HG03103 (cell line): ENCODE data around the gene TMEFF1.

Source experiments
- ATAC-seq: cut with Tn5 transposase; IDR thresholded peaks from one replicate; pipeline ENCODE4 v1.9.1; 2021; ENCODE audit warnings: low read depth; ENCODE audit not compliant: unreplicated experiment

The TMEFF1 gene

DNA sequence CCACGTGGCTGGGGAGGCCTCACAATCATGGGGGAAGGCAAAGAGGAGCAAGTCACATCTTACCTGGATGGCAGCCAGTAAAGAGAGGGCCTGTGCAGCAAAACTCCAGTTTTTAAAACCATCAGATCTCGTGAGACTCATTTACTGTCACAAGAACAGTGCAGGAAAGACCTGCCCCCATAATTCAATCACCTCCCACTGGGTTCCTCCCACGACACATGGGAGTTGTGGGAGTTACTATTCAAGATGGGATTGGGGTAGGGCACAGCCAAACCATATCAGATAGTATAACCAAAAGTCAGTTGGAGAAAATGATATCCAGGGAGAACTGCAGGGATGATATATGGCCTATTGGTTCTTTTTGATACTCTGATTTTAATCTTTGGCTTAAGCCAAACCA, 94.9 kb downstream of the TMEFF1 start:
- ATAC-seq = no peak

DNA sequence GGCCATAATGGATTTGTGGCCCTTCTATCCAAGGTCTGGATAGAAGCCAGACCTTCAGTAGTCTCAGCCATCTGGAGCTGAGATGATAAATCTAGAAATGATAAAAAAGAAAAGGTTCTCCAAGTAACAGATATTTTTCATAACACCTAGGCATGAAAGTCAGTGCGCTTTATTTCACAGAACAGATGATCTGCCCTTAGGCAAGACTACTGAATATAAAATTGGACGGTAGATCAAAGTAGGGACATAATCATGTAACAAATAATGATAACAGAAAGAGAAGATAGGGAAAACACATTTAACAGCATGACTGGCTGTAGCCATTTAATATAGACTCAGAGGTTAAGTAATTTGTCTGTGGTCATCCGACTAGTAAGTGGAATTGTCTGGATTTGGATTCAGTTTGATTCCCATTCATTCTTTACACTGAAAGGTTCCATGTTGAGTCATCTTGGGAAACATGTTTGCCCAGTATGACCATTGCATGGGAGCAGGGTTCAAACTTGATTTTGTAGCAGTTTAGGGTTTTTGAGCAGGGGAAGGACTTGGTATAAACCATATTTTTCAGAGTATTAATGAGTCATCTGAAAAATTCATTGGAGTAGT, 100.8 kb downstream of the TMEFF1 start:
- no peak for ATAC-seq

DNA sequence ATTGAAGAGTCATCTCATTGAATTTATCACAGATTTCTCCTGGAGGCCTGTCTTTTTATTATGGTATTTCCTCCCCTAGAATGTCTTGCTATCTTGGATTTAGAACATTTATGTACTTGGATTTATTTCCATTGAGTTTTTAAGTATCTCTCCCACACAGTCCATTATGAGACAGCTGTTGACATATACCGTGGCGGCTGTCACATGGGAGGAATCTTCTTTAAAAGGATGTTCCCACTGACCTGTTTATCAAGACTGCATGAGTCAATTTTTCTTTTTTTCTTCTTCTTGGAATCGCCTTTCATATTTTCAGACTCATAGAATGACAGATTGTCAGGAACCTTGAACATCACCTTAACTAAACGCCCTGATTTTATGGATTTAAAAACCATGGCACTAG, 102.1 kb downstream of the TMEFF1 start:
- no peak for ATAC-seq

DNA sequence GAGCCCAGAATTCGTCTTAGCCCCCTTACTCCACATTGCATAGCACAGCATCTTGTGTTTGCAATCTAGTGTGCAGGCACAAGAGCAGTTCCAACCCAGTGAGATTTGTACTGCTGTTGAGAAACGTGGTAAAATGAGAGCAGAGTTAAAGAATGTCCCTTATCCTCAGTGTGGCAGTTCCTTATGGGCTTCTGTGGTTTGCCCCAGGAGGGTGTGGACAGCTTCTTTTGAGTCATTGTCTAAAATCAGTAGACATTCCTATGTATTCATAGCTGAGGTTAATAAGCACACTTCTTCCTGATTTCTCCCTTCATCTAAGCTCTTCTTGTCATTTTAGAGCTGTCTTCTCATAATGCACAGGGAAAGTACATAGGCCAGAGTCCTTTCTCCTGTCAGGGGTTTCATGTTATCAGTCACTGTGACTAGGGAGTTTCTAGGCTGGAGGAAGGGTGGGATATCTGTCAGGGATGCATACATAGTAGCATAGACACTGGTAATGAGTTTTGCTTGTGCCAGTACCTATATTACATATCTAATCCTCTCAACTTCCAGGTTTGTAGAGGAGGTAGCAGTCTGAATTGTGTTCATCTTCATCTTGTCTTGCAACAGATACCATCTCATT, 102.9 kb downstream of the TMEFF1 start:
- no peak for ATAC-seq

DNA sequence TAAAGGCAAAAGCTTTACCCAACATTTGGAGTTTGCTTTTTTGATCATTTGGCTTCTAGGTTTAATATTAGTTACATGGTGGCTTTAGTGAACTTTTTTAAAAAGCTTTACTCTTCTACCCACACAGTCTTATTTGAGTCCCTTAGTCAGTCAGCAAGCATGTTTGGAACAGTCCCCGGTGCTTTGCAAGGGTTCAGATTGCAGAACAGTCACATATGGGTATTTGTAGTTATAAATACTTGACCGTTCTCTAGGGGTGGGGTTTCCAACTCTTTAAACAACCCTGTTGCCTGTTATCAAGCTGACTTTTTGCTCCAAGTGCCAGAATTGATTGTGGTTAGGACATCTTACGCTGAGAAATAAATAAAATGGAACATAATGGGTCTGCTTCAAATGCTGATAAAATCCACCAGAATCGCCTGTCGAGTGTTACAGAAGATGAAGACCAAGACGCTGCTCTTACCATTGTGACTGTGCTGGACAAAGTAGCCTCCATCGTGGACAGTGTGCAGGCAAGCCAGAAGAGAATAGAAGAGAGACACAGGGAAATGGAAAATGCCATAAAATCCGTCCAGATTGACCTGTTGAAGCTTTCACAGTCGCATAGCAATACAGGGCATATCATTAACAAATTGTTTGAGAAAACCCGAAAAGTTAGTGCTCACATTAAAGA, 105.0 kb downstream of the TMEFF1 start, which contains the start of gene CAVIN4:
Gene CAVIN4 (plus strand): TSS at position 304 of the 673 bp plus-strand sequence. CDS start 65 bp downstream, at position 369.
- no peak for ATAC-seq

DNA sequence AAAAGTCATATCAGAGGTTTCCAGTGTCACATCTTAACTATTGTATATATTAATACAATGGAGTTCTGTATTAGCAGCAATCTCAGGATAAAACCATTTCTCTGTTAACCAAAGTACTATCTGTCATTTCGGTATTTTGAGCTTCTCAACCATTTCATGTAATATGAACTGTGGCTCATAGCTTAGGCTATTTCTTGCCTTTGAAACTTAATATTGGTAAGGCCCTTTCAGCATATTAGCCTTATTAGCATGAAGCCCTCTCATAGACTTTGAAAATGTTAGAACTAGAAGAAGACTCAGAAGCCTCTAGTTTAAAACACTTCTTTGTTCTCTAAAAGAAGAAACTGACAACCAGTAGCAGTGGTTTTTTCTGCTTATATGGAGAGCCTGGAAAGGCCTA, 105.7 kb downstream of the TMEFF1 start:
- ATAC-seq = no peak

DNA sequence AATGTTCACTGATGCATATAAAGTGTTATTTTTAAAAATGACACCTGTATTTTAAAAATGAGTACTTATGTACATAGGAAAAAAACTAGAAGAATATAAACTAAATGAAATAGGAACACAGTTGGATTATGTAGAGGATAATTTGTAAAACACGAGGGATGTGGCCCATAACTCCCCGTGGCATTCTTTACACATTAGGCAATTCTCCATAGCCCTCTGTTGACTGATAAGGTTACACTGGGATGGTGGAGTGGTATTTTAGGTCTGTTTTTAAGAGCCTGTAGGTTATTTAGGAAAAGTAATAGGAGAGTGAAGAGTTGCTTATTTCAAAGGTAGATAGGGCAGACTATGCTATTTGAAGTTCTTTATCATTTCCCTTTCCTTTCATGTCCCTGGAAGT, 106.7 kb downstream of the TMEFF1 start:
- ATAC-seq = no peak

DNA sequence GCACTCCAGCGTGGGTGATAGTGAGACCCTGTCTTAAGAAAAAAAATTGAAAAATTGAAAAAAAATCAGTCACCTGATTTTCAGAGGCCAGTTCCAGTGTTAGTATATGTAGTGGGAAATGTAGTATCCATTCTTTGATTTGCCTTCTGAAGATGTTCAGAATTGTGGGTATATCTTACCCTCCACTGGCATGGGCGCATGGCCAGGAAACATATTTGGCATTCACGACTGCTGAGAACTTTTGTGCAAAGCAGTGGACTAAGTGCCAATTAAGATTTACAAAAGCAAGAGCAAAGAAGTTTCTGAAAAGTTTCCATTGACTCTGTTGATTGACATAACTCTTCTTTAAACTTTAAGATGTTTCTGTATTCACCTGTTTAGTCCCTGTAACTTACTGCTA, 107.3 kb downstream of the TMEFF1 start:
- no peak for ATAC-seq

DNA sequence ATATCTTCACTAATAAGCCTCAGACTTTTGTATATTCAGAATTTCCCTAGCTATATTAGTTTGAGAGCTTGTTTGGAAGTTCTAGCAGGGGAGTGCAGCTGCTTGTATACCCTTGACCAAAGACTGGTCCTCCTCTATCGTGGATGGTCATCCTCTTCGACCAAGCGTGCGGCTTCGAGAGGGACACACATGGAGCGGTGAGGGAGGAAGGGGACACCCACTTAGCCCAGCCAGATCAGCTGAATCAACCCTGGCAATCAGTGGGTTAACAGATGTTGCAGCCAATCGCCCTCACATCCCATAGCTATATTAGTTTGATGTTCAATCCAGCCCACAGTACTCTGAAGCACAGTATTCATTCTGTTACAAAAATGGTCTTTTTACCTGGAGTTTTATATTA, 108.1 kb downstream of the TMEFF1 start:
- ATAC-seq = no peak

DNA sequence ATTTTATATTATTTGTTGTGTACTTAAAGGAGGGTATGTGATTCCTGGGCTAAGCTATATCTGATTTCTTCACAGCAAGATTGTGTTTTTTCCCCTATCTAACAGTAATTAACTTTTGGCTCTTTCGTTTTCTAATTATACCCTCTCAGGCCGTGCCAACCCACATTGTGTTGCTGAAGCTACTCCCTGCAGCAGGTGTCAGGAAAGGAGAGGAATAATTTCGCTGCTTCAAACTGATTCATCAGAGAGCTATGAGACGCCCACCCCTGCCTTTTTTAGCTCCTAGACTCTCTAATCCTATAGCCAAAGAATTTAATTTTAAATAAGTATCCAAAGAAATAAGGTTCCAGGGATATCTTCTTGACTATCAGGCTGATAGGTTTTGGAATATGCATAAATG, 108.7 kb downstream of the TMEFF1 start:
- ATAC-seq = no peak

DNA sequence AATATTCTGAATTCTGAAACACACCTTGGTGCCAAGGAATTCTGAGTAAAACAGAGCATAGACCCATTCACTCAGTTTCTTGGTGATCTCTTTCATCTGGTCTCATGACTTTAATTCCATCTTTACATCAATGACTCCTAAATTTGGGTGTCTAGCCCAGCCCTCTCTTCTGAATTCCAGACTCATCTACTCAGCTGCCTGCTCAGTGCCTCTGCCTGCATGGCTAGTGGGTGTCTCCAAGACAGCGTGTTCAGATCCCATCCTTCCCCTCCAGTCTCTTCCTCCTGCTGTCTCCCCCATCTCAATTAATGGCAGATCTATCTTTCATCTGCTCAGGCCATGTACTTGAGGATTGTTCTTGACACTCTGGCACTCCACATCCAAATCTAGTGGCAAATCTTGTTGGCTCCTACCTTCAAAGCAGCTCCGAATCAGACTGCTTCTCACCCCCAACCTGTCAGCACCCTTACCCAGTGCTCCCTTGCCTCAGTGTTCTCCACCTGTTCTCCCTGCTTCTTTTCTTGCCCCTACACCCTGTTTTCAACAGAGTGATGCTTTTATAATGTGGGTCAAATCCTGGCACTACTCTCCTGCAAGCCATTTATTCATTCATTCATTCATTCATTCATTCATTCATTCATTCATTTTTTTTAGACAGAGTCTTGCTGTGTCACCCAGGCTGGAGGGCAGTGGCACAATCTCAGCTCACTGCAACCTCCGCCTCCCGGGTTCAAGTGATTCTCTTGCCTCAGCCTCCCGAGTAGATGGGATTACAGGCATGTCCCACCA, 110.3 kb downstream of the TMEFF1 start:
- no peak for ATAC-seq

DNA sequence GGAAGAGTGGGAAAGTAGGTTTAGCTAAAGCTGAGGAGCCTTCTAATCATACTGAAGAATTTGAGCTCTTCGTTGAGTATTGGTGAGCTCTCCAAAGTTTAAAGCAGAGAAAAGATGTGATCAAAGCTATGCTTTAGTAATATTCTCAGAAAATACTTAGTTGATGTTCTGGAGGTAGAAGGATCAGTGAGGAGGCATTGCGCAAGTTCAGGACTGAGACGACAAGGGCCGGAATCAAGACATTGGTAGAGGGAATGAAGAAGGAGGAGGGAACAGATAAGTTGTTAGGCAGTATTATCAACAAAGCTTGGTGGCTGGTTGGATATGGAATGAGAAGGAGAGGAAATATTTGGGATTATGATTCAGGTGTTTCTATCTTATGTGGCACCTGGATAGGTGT, 112.0 kb downstream of the TMEFF1 start:
- ATAC-seq = no peak

DNA sequence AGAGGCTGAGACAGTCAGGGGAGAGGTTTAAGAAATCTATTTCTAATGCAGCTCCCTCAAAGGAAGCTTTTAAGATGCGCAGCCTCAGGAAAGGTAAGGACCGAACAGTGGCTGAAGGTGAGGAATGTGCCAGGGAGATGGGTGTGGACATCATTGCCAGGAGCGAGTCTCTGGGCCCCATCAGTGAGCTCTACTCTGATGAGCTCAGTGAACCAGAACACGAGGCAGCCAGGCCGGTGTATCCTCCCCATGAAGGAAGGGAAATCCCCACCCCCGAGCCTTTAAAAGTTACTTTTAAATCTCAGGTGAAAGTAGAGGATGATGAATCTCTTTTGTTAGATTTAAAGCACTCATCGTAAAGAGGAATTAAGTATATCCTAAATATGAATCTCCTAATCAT, 113.1 kb downstream of the TMEFF1 start:
- no peak for ATAC-seq

DNA sequence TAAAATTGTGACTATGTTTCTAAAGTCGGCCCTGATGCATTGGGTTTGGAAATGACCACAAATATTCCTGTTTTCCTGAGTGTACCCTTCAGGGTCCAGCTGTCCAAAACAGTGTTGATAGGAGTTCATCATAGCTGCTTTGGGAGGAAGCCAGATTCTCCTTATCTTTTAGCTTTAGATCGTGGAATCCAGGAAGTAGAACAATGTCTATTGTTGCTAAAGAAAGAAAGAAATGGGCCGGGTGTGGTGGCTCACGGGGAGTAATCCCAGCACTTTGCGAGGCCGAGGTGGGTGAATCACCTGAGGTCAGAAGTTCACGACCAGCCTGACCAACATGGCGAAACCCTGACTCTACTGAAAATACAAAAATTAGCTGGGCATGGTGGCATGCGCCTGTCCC, 114.4 kb downstream of the TMEFF1 start:
- no peak for ATAC-seq

DNA sequence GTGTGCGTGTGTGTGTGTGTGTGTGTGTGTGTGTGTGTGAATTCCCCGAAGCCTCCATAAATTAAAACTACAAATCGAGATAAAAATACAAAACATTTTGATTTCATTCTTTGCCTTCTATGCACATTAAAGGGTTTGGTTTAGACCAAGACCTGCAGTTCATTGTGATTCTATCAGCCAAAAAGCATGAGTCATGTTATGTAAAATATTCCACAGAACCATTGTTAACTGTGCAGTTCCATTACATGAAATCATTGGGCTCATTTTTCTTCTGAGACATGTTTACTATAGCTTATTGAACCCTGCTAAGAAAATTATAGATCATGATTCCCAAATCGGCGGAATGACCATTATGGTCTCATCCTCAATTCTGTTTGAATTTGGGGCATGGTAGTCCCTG, 116.6 kb downstream of the TMEFF1 start:
- ATAC-seq = no peak

DNA sequence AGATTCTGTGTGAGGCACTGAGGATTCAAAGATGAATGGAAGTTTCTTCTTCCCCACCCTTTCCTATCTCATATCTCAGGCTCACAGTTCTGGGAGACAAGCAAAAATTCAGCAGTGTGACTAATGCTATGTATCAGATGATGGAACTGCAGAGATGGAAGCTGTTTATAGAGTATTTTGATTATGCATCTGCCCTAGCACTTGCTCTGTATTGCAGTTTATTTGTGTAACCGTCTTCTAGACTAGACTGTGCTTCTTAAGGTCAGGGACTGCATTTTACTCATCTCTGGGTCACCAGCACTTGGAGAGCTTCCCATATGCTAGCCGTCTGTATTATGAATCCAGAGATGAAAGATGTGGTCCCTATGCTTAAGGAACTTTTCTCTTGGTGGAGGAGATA, 117.5 kb downstream of the TMEFF1 start:
- ATAC-seq = no peak

DNA sequence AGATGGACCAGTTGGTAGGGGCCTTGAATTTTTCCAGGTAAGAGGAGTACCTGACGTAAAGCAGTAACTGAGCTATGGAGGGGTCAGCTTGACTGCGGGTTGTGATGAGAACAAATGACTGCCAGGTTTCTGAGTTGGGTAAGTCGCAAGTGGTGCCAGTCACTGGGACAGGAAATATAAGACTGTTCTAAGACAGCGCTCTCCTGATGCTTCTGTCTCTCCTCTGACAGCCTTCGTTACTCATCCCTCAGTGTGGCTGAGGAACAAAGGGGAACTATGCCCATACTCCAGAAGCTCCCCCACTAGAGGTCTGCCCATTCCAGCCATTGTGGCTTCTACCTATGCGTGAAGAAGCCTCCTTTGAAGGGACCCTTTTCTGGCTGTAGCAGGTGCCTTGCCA, 118.2 kb downstream of the TMEFF1 start:
- ATAC-seq = no peak

DNA sequence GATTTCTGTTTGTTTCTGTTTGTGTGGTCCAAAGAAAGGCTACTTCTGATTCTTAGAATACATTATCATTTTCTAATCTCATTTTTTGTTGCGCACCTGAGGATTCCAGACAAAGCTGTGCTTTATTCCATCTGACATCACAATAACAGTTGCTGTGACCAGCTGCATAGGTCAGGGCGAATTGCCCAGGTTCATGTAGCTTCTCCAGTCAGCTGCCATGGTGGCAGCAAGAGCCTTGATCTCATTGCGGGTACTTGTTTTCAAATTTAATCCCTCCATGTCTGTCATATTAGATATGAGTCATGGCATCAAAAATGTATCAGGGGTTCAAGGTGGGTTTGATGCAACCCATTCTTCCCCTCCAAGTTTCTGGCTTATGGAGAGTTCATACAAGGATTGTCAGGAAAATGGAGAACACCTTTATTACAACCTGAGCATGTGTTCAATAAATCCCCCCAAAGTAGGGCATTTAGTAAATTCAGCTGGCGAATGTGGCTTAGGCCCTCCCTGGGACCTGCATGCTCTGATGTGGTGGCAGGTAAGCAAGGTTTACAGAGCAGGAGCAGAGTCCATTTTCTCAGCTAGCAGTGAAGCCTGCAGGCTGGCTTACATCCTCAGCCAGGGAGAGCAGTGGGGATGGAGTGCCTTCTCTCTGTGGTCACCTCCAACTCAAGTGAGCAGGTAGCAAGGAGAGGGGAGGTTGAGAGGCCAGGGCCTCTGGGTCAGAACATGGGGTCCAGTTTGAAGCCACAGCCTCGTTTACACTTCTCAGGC, 118.9 kb downstream of the TMEFF1 start:
- ATAC-seq = no peak

DNA sequence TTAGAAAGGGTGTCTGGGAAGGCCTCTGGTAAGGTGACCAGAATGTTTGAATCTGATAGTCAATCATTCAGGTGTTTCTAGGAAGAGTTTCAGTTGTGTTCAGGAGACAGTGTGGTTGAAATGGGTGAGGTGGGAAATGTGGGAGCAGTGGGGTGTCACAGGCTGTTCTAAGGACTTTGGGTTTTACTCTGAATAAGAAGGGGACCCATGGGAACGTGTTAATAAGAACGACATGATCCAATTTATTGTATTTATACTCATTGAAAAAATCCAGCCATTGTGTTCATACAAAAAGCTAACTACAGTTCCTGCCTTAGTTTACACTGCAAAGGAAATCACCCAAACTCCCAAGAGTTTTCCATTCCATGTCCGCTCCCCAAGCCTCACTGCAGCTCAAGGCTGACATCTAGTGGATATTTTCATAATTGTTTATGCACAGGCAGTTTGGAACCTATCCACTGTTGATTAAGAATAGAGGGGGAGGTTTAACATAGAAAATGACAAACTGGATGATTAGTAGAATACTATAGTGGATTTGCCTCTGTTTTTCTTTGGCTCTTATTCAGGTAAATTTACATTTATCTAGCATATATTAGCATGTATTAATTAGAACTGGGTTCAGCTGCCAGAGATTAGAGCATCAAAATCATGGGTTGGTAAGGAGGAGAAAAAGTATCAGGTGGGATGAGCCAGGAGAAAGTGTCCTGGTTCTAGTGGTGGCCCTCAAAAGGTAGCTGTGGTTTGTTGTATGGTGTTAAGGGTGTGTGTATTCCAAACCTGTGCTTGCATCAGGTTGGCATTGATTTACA, 122.6 kb downstream of the TMEFF1 start:
- peak; percentile 50 for ATAC-seq

DNA sequence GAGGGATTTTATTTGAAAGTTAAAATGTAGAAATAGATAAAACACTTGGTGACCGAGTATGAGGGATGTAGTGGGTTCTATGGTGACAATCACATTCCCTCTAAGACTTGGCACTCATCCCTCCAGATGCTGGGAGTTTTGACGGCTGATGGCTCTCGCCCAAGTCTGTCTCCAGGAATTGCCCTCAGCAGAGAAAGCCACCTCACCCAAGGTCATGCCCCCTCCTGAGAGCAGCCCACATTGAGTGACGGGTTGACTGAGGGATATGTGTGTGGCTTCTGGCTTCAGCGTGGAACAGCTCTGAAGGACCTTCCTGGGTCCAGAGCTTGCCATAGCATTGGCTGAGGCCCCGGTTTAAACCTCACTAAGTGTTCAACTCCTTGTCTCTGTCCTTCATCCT, 124.3 kb downstream of the TMEFF1 start:
- ATAC-seq = no peak
